ENCODE results near the gene SLC5A6.
A peak's percentile ranks its signal among the peaks of the same experiment; 100 is the strongest.

SLC5A6 gene

GRCh38 chr2:27211943-27212625, at the start of gene SLC5A6, which contains the start of gene ATRAID:
Gene SLC5A6 (minus strand): TSS chr2:27212268. CDS start chr2:27207650, 4,618 bp downstream.
Gene ATRAID (plus strand): TSS chr2:27212041. CDS start chr2:27212369, 328 bp downstream.
- DNase-seq, result peak; percentile 88 to 90

- DNase-seq, result no peak
Observed at GRCh38 chr2:27261241-27261925, 49.3 kb upstream of the SLC5A6 start.

- no peak for DNase-seq
Observed at GRCh38 chr2:27258051-27258450, 46.0 kb upstream of the SLC5A6 start.

GRCh38 chr2:27256855-27257454, 44.9 kb upstream of the SLC5A6 start:
- no peak for DNase-seq

GRCh38 chr2:27255660-27256059, 43.6 kb upstream of the SLC5A6 start:
- no peak for DNase-seq

GRCh38 chr2:27255187-27255586, 43.1 kb upstream of the SLC5A6 start:
- DNase-seq, result no peak

GRCh38 chr2:27251766-27252165, 39.7 kb upstream of the SLC5A6 start:
- DNase-seq, result no peak

GRCh38 chr2:27250652-27251379, 38.7 kb upstream of the SLC5A6 start:
- no peak for DNase-seq

GRCh38 chr2:27249891-27250651, 38.0 kb upstream of the SLC5A6 start:
- peak; percentile 28 to 32 for DNase-seq

GRCh38 chr2:27249159-27249890, 37.3 kb upstream of the SLC5A6 start:
- DNase-seq, result no peak

GRCh38 chr2:27247893-27248292, 35.8 kb upstream of the SLC5A6 start:
- no peak for DNase-seq

- DNase-seq, result no peak
Observed at GRCh38 chr2:27245626-27246025, 33.6 kb upstream of the SLC5A6 start.

GRCh38 chr2:27245116-27245515, 33.0 kb upstream of the SLC5A6 start:
- DNase-seq, result no peak

GRCh38 chr2:27243391-27244130, 31.5 kb upstream of the SLC5A6 start:
- no peak for DNase-seq

GRCh38 chr2:27242614-27242951, 30.5 kb upstream of the SLC5A6 start:
- no peak for DNase-seq

- DNase-seq, result no peak
Observed at GRCh38 chr2:27241761-27242613, 29.9 kb upstream of the SLC5A6 start.

GRCh38 chr2:27240406-27240805, 28.3 kb upstream of the SLC5A6 start:
- DNase-seq, result no peak

GRCh38 chr2:27238976-27239375, 26.9 kb upstream of the SLC5A6 start:
- no peak for DNase-seq

- no peak for DNase-seq
Observed at GRCh38 chr2:27237341-27237945, 25.4 kb upstream of the SLC5A6 start.

- DNase-seq, result no peak
Observed at GRCh38 chr2:27236626-27237025, 24.6 kb upstream of the SLC5A6 start.

All from CD4-positive, alpha-beta T cell treated with Interleukin-4 for 1 hour (primary cell).